Measurements from ENCODE around the gene STOX2. TPM values are rescaled to one million over a fixed set of nuclear protein-coding genes. Genes with fewer than 3 reads are reported as not detected.

STOX2 gene
- total and polyA plus RNA-seq, 5 donors: 2.5 to 19.1 (median 17.0) TPM

DNA sequence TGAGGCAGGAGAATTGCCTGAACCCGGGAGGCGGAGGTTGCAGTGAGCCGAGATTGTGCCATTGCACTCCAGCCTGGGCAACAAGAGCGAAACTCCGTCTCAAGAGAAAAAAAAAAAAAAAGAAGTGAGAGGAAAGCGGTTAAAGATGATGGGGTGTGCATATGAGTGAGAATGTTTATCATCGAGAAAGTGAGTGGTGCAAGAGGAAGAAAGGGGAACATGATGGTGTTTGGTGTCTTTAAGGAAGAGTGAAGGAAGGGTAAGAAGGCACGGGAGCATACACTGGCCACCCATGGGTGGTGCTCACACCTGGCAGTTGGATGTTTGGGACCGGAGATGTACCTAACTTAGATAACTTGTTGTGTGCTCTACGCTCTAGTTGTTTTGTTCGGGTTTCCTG, 62.2 kb downstream of the STOX2 start:
- Histone ChIP-seq H3K27ac (ENCODE audit: low read length) (no peak overlapping the region), H3K27me3 (ENCODE audit: control insufficient read depth, insufficient read depth) (no peaks in the 10 kb centered on the region), H3K9me3 (ENCODE audit: control insufficient read depth, low read length) (no peaks in the 10 kb centered on the region), H3K4me1 (ENCODE audit: control insufficient read depth, insufficient read depth, low read length) (no peaks in the 10 kb centered on the region), H3K4me3 (ENCODE audit: low read length) (no peak overlapping the region)
- DNase-seq (no peak), ATAC-seq (no peak)
- WGBS: 92% methylated on average over 11 of the region's 11 CpGs
- intact Hi-C loops (cut with DNase I): no loop called here

- DNase-seq (no peak), ATAC-seq (no peak)
- no peak overlapping the region for H3K27ac ChIP-seq (ENCODE audit: low read length)
- no peaks in the 10 kb centered on the region for H3K27me3 ChIP-seq (ENCODE audit: control insufficient read depth, insufficient read depth)
- intact Hi-C loops (cut with DNase I): no loop called here
- no peaks in the 10 kb centered on the region for H3K9me3 ChIP-seq (ENCODE audit: control insufficient read depth, low read length)
- H3K4me1 ChIP-seq (ENCODE audit: control insufficient read depth, insufficient read depth, low read length): no peaks in the 10 kb centered on the region
- H3K4me3 ChIP-seq (ENCODE audit: low read length): no peak overlapping the region
- WGBS: 62% methylated on average over 6 of the region's 6 CpGs
Measured at GRCh38 chr4:183968502-183968901, 63.4 kb downstream of the STOX2 start.

- Histone ChIP-seq H3K27ac (ENCODE audit: low read length) (no peak overlapping the region), H3K4me3 (ENCODE audit: low read length) (no peak overlapping the region), H3K4me1 (ENCODE audit: control insufficient read depth, insufficient read depth, low read length) (no peaks in the 10 kb centered on the region), H3K27me3 (ENCODE audit: control insufficient read depth, insufficient read depth) (no peaks in the 10 kb centered on the region), H3K9me3 (ENCODE audit: control insufficient read depth, low read length) (no peaks in the 10 kb centered on the region)
- WGBS: 79% methylated on average over 5 of the region's 5 CpGs
- intact Hi-C loops (cut with DNase I): no loop called here
- no peak for DNase-seq
- ATAC-seq: no peak
Measured at GRCh38 chr4:183968931-183969330, 63.8 kb downstream of the STOX2 start.

- WGBS: 96% methylated on average over 4 of the region's 4 CpGs
- no peak overlapping the region for H3K27ac ChIP-seq (ENCODE audit: low read length)
- ATAC-seq: no peak
- intact Hi-C loops (cut with DNase I): no loop called here
- no peak overlapping the region for H3K4me3 ChIP-seq (ENCODE audit: low read length)
- H3K4me1 ChIP-seq (ENCODE audit: control insufficient read depth, insufficient read depth, low read length): no peaks in the 10 kb centered on the region
- no peak for DNase-seq
- H3K9me3 ChIP-seq (ENCODE audit: control insufficient read depth, low read length): no peaks in the 10 kb centered on the region
- H3K27me3 ChIP-seq (ENCODE audit: control insufficient read depth, insufficient read depth): no peaks in the 10 kb centered on the region
Measured at GRCh38 chr4:183969596-183969995, 64.5 kb downstream of the STOX2 start.

DNA sequence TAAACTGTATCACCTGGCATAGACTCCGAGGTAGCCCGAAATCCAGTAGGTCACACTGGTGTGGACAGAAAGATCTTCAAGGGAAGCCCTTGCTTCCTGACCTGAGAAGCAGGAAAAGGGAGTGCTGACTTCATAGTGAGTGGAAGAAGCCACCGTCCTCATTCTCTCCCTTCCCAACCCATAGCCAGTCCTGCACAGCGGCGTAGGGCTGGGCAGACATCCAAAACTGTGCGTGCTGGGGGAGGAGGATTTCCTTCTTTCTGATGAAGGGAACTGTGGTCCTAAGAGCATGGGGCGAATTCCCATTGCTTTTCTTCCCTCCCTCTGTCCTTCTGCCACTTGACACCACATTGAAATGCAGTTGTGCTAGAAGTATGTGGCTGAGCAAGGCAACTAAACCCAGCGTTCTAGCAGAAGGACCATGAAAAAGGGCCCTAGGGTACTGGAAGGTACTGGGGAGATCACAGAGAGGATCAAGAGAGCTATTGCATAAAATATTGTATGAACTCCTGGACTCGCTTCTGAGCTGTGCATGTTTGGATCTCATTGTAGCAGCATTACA, 66.9 kb downstream of the STOX2 start:
- Histone ChIP-seq H3K4me1 (ENCODE audit: control insufficient read depth, insufficient read depth, low read length) (no peaks in the 10 kb centered on the region), H3K4me3 (ENCODE audit: low read length) (no peak overlapping the region), H3K27ac (ENCODE audit: low read length) (no peak overlapping the region), H3K9me3 (ENCODE audit: control insufficient read depth, low read length) (no peaks in the 10 kb centered on the region), H3K27me3 (ENCODE audit: control insufficient read depth, insufficient read depth) (no peaks in the 10 kb centered on the region)
- intact Hi-C loops (cut with DNase I): no loop called here
- peak in 2 of 3 donors; percentile 69 to 76 for DNase-seq
- 25% methylated on average over 9 of the region's 9 CpGs for WGBS
- peak; percentile 68 to 82 for ATAC-seq

DNA sequence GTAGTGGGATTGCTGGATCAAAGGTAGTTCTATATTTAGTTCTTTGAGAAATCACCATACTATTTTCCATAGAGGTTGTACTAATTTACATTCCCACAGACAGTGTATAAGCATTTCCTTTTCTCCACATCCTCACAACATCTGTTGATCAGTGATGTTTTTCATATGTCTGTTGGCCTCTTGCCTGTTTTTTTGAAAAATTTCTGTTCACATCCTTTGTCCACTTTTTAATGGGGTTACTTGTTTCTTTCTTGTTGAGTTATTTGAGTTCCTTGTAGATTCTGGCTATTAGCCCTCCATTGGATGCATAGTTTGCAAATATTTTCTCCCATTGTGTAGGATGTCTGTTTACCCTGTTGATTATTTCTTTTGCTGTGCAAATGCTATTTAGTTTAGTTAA, 72.6 kb downstream of the STOX2 start:
- intact Hi-C loops (cut with DNase I): no loop called here
- Histone ChIP-seq H3K4me3 (ENCODE audit: low read length) (no peak overlapping the region), H3K4me1 (ENCODE audit: control insufficient read depth, insufficient read depth, low read length) (no peaks in the 10 kb centered on the region), H3K9me3 (ENCODE audit: control insufficient read depth, low read length) (no peaks in the 10 kb centered on the region), H3K27ac (ENCODE audit: low read length) (no peak overlapping the region), H3K27me3 (ENCODE audit: control insufficient read depth, insufficient read depth) (no peaks in the 10 kb centered on the region)
- DNase-seq: no peak
- ATAC-seq: no peak

DNA sequence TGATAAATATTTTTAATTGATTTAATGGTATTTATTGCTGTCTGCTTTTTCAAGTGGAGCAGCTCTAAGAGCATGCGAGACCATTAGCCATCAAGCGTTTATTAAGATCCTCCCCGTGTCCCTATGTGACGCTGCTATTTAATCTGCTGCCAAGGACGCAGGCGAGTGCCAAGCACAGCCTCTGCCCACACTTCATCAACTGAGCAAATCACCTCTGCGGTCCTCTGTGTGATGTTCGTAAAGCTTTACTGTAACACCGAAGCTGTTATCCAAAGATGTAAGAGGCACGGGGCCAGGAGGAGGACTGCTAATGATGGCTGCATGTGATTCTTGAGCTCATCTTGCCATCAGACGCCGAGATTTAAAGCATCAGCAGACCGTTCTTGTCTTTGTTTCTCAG, 79.5 kb downstream of the STOX2 start:
- Histone ChIP-seq H3K27ac (ENCODE audit: low read length) (peak overlapping the region; percentile 14), H3K4me1 (ENCODE audit: control insufficient read depth, insufficient read depth, low read length) (peaks cover 2% of the 10 kb centered on the region), H3K9me3 (ENCODE audit: control insufficient read depth, low read length) (no peaks in the 10 kb centered on the region), H3K4me3 (ENCODE audit: low read length) (no peak overlapping the region), H3K27me3 (ENCODE audit: control insufficient read depth, insufficient read depth) (no peaks in the 10 kb centered on the region)
- DNase-seq (peak; percentile 48 to 75 (median 72)), ATAC-seq (peak; percentile 64 to 68)
- intact Hi-C loops (cut with DNase I): loop anchor here in 1 of 4 donors (10.0 kb wide), 1 partner anchor 140 kb away; no protein-coding TSS in a partner anchor
- WGBS: 73% methylated on average over 13 of the region's 13 CpGs

DNA sequence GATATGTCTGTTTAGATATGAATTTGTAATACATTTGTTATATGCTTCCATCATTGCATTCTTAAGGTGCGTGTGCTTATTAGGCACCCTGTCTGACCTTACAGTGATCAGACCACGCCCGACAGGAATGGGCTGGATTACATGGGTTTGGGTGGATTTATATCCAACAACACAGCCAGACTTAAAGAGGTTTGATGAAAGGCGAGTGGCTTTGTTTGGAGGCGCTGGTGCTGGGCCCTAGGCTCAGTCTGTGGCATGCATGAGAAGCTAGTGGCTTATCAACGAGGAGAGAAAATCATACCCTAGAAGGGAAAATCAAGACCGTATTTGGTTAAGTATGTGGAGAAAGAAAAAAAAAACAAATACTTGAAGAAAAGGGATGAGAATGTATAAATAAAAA, 80.7 kb downstream of the STOX2 start:
- intact Hi-C loops (cut with DNase I): loop anchor here in 1 of 4 donors (10.0 kb wide), 1 partner anchor 141 kb away; no protein-coding TSS in a partner anchor
- ATAC-seq (no peak), DNase-seq (no peak)
- no peak overlapping the region for H3K4me3 ChIP-seq (ENCODE audit: low read length)
- 90% methylated on average over 7 of the region's 7 CpGs for WGBS
- H3K27ac ChIP-seq (ENCODE audit: low read length): no peak overlapping the region
- no peaks in the 10 kb centered on the region for H3K9me3 ChIP-seq (ENCODE audit: control insufficient read depth, low read length)
- peaks cover 2% of the 10 kb centered on the region for H3K4me1 ChIP-seq (ENCODE audit: control insufficient read depth, insufficient read depth, low read length)
- no peaks in the 10 kb centered on the region for H3K27me3 ChIP-seq (ENCODE audit: control insufficient read depth, insufficient read depth)

GRCh38 chr4:183986291-183986970, 81.3 kb downstream of the STOX2 start:
- intact Hi-C loops (cut with DNase I): loop anchor here in 1 of 4 donors (10.0 kb wide), 1 partner anchor 142 kb away; no protein-coding TSS in a partner anchor
- peak overlapping the region; percentile 6 for H3K27ac ChIP-seq (ENCODE audit: low read length)
- no peaks in the 10 kb centered on the region for H3K27me3 ChIP-seq (ENCODE audit: control insufficient read depth, insufficient read depth)
- ATAC-seq (no peak), DNase-seq (no peak)
- no peaks in the 10 kb centered on the region for H3K9me3 ChIP-seq (ENCODE audit: control insufficient read depth, low read length)
- H3K4me1 ChIP-seq (ENCODE audit: control insufficient read depth, insufficient read depth, low read length): peaks cover 2% of the 10 kb centered on the region
- whole genome bisulfite sequencing: 87% methylated on average over 18 of the region's 18 CpGs
- no peak overlapping the region for H3K4me3 ChIP-seq (ENCODE audit: low read length)

GRCh38 chr4:183986971-183987946, 82.2 kb downstream of the STOX2 start:
- Histone ChIP-seq H3K4me3 (ENCODE audit: low read length) (peak overlapping the region; percentile 33), H3K27me3 (ENCODE audit: control insufficient read depth, insufficient read depth) (no peaks in the 10 kb centered on the region), H3K27ac (ENCODE audit: low read length) (peak overlapping the region; percentile 67), H3K9me3 (ENCODE audit: control insufficient read depth, low read length) (no peaks in the 10 kb centered on the region), H3K4me1 (ENCODE audit: control insufficient read depth, insufficient read depth, low read length) (peaks cover 2% of the 10 kb centered on the region)
- peak; percentile 79 to 89 (median 88) for DNase-seq
- peak; percentile 84 to 86 for ATAC-seq
- intact Hi-C loops (cut with DNase I): loop anchor here in 1 of 4 donors (10.0 kb wide), 1 partner anchor 142 kb away; no protein-coding TSS in a partner anchor
- 42% methylated on average over 43 of the region's 43 CpGs for WGBS
